ENCODE data around the gene ASB18. TPM values are rescaled to one million over a fixed set of nuclear protein-coding genes. Genes with fewer than 3 reads are reported as not detected.

Gene ASB18
- total RNA-seq, 3 donors from 2014 or later = not detected

- Mint-ChIP-seq H3K36me3 (ENCODE audit: insufficient read depth) (no peaks in the 10 kb centered on the region), H3K4me1 (ENCODE audit: low read depth) (no peaks in the 10 kb centered on the region), H3K27me3 (ENCODE audit: low read depth) (peaks cover 27% of the 10 kb centered on the region), H3K9me3 (peaks cover 10% of the 10 kb centered on the region), H3K4me3 (no peak overlapping the region)
- no peak for DNase-seq
- no peak for ATAC-seq
These were observed 2.8 kb downstream of the ASB18 start for GRCh38 chr2:236261452-236261851.

GRCh38 chr2:236259371-236259770 lies 4.8 kb downstream of the ASB18 start:
- H3K4me3 Mint-ChIP-seq = no peak overlapping the region

GRCh38 chr2:236257575-236257974 lies 6.6 kb downstream of the ASB18 start:
- Mint-ChIP-seq H3K4me3 (no peak overlapping the region), H3K4me1 (ENCODE audit: low read depth) (no peaks in the 10 kb centered on the region), H3K27me3 (ENCODE audit: low read depth) (peaks cover 25% of the 10 kb centered on the region), H3K9me3 (peaks cover 10% of the 10 kb centered on the region), H3K36me3 (ENCODE audit: insufficient read depth) (no peaks in the 10 kb centered on the region)
- ATAC-seq (no peak), DNase-seq (no peak)

More at GRCh38 chr2:236259371-236259770, 4.8 kb downstream of the ASB18 start:
- H3K36me3 Mint-ChIP-seq (ENCODE audit: insufficient read depth) = no peaks in the 10 kb centered on the region
- peaks cover 27% of the 10 kb centered on the region for H3K27me3 Mint-ChIP-seq (ENCODE audit: low read depth)
- ATAC-seq = no peak
- H3K9me3 Mint-ChIP-seq = peaks cover 10% of the 10 kb centered on the region
- no peak for DNase-seq
- no peaks in the 10 kb centered on the region for H3K4me1 Mint-ChIP-seq (ENCODE audit: low read depth)

- Mint-ChIP-seq H3K4me1 (ENCODE audit: low read depth) (no peaks in the 10 kb centered on the region), H3K4me3 (no peak overlapping the region), H3K36me3 (ENCODE audit: insufficient read depth) (no peaks in the 10 kb centered on the region), H3K27me3 (ENCODE audit: low read depth) (peaks cover 25% of the 10 kb centered on the region), H3K9me3 (peaks cover 10% of the 10 kb centered on the region)
- ATAC-seq (no peak), DNase-seq (no peak)
These were observed 7.1 kb downstream of the ASB18 start for GRCh38 chr2:236257136-236257535.

GRCh38 chr2:236256366-236256985 lies 7.7 kb downstream of the ASB18 start:
- Mint-ChIP-seq H3K4me1 (ENCODE audit: low read depth) (no peaks in the 10 kb centered on the region), H3K4me3 (no peak overlapping the region), H3K27me3 (ENCODE audit: low read depth) (peaks cover 24% of the 10 kb centered on the region), H3K9me3 (peaks cover 4% of the 10 kb centered on the region), H3K36me3 (ENCODE audit: insufficient read depth) (no peaks in the 10 kb centered on the region)
- ATAC-seq = no peak
- DNase-seq = no peak

- ATAC-seq (no peak), DNase-seq (no peak)
- Mint-ChIP-seq H3K36me3 (ENCODE audit: insufficient read depth) (no peaks in the 10 kb centered on the region), H3K4me1 (ENCODE audit: low read depth) (no peaks in the 10 kb centered on the region), H3K27me3 (ENCODE audit: low read depth) (peaks cover 17% of the 10 kb centered on the region), H3K4me3 (no peak overlapping the region), H3K9me3 (no peaks in the 10 kb centered on the region)
These were observed 9.5 kb downstream of the ASB18 start for GRCh38 chr2:236254674-236255073.

- no peaks in the 10 kb centered on the region for H3K4me1 Mint-ChIP-seq (ENCODE audit: low read depth)
- no peak for DNase-seq
These were observed 10.2 kb downstream of the ASB18 start for GRCh38 chr2:236254001-236254400.

GRCh38 chr2:236252602-236253001 lies 11.6 kb downstream of the ASB18 start:
- Mint-ChIP-seq H3K27me3 (ENCODE audit: low read depth) (peaks cover 11% of the 10 kb centered on the region), H3K4me3 (no peak overlapping the region), H3K9me3 (no peaks in the 10 kb centered on the region), H3K36me3 (ENCODE audit: insufficient read depth) (no peaks in the 10 kb centered on the region), H3K4me1 (ENCODE audit: low read depth) (no peaks in the 10 kb centered on the region)
- ATAC-seq (no peak), DNase-seq (no peak)

More at GRCh38 chr2:236254001-236254400, 10.2 kb downstream of the ASB18 start:
- no peak for ATAC-seq
- Mint-ChIP-seq H3K9me3 (no peaks in the 10 kb centered on the region), H3K27me3 (ENCODE audit: low read depth) (peaks cover 17% of the 10 kb centered on the region), H3K36me3 (ENCODE audit: insufficient read depth) (no peaks in the 10 kb centered on the region), H3K4me3 (no peak overlapping the region)

GRCh38 chr2:236250909-236251579 lies 13.2 kb downstream of the ASB18 start:
- no peaks in the 10 kb centered on the region for H3K4me1 Mint-ChIP-seq (ENCODE audit: low read depth)
- no peaks in the 10 kb centered on the region for H3K9me3 Mint-ChIP-seq
- H3K4me3 Mint-ChIP-seq = no peak overlapping the region
- ATAC-seq = no peak
- no peaks in the 10 kb centered on the region for H3K36me3 Mint-ChIP-seq (ENCODE audit: insufficient read depth)
- DNase-seq = no peak
- H3K27me3 Mint-ChIP-seq (ENCODE audit: low read depth) = peaks cover 6% of the 10 kb centered on the region

GRCh38 chr2:236250286-236250685 lies 13.9 kb downstream of the ASB18 start:
- no peaks in the 10 kb centered on the region for H3K36me3 Mint-ChIP-seq (ENCODE audit: insufficient read depth)
- no peak overlapping the region for H3K4me3 Mint-ChIP-seq
- H3K9me3 Mint-ChIP-seq = no peaks in the 10 kb centered on the region
- ATAC-seq (no peak), DNase-seq (no peak)
- no peaks in the 10 kb centered on the region for H3K4me1 Mint-ChIP-seq (ENCODE audit: low read depth)
- H3K27me3 Mint-ChIP-seq (ENCODE audit: low read depth) = peaks cover 8% of the 10 kb centered on the region

GRCh38 chr2:236249066-236249465 lies 15.1 kb downstream of the ASB18 start:
- DNase-seq = no peak
- no peak for ATAC-seq
- peaks cover 10% of the 10 kb centered on the region for H3K27me3 Mint-ChIP-seq (ENCODE audit: low read depth)
- H3K36me3 Mint-ChIP-seq (ENCODE audit: insufficient read depth) = no peaks in the 10 kb centered on the region
- no peaks in the 10 kb centered on the region for H3K4me1 Mint-ChIP-seq (ENCODE audit: low read depth)
- H3K4me3 Mint-ChIP-seq = no peak overlapping the region
- no peaks in the 10 kb centered on the region for H3K9me3 Mint-ChIP-seq

- H3K4me3 Mint-ChIP-seq = no peak overlapping the region
- H3K9me3 Mint-ChIP-seq = no peaks in the 10 kb centered on the region
- peaks cover 13% of the 10 kb centered on the region for H3K27me3 Mint-ChIP-seq (ENCODE audit: low read depth)
These were observed 17.4 kb downstream of the ASB18 start for GRCh38 chr2:236246711-236247246.

GRCh38 chr2:236244256-236244655 lies 19.9 kb downstream of the ASB18 start:
- no peaks in the 10 kb centered on the region for H3K4me1 Mint-ChIP-seq (ENCODE audit: low read depth)
- no peak overlapping the region for H3K4me3 Mint-ChIP-seq
- no peak for DNase-seq
- H3K9me3 Mint-ChIP-seq = no peaks in the 10 kb centered on the region
- no peaks in the 10 kb centered on the region for H3K36me3 Mint-ChIP-seq (ENCODE audit: insufficient read depth)
- peaks cover 26% of the 10 kb centered on the region for H3K27me3 Mint-ChIP-seq (ENCODE audit: low read depth)
- ATAC-seq = no peak

More at GRCh38 chr2:236246711-236247246, 17.4 kb downstream of the ASB18 start:
- no peak for ATAC-seq
- H3K36me3 Mint-ChIP-seq (ENCODE audit: insufficient read depth) = no peaks in the 10 kb centered on the region
- no peaks in the 10 kb centered on the region for H3K4me1 Mint-ChIP-seq (ENCODE audit: low read depth)
- no peak for DNase-seq

- ATAC-seq (no peak), DNase-seq (no peak)
- Mint-ChIP-seq H3K36me3 (ENCODE audit: insufficient read depth) (no peaks in the 10 kb centered on the region), H3K27me3 (ENCODE audit: low read depth) (peaks cover 36% of the 10 kb centered on the region), H3K4me3 (no peak overlapping the region), H3K9me3 (no peaks in the 10 kb centered on the region), H3K4me1 (ENCODE audit: low read depth) (no peaks in the 10 kb centered on the region)
These were observed 22.1 kb downstream of the ASB18 start for GRCh38 chr2:236242057-236242495.
